KMS-11 (cell line): Measurements from ENCODE around the gene LTBP3.
"Not testable (repeated sequence)": the region's sequence is repeated elsewhere in the genome, so short reads cannot be mapped to it uniquely, and the experiment has no call there.

Experiments
- H2AFZ ChIP-seq: fragments of 200-600 bp; sonication (generic); 2 replicates; pipeline ENCODE4 v1.6.1; 2016; ENCODE audit warnings: antibody characterized with exemption, mixed run types, low read depth
- H3K27ac ChIP-seq: fragments of 200-600 bp; sonication (generic); 2 replicates; pipeline ENCODE4 v1.6.1; 2016; ENCODE audit warnings: mild to moderate bottlenecking, mixed run types
- H3K27me3 ChIP-seq: fragments of 200-600 bp; sonication (generic); 2 replicates; pipeline ENCODE4 v1.6.1; 2017; ENCODE audit warnings: mild to moderate bottlenecking, low read depth, mixed run types, moderate library complexity; ENCODE audit not compliant: insufficient read depth
- H3K36me3 ChIP-seq: fragments of 200-600 bp; sonication (generic); 2 replicates; pipeline ENCODE4 v1.6.1; 2017; ENCODE audit warnings: mild to moderate bottlenecking, mixed run types; ENCODE audit not compliant: insufficient read depth
- H3K4me1 ChIP-seq: fragments of 200-600 bp; sonication (generic); 2 replicates; pipeline ENCODE4 v1.6.1; 2016; ENCODE audit warnings: mild to moderate bottlenecking, low read depth, mixed run types; ENCODE audit not compliant: poor library complexity, severe bottlenecking
- H3K4me2 ChIP-seq: fragments of 200-600 bp; sonication (generic); 2 replicates; pipeline ENCODE4 v1.7.0; 2016; ENCODE audit warnings: mild to moderate bottlenecking, mixed run types
- H3K4me3 ChIP-seq: fragments of 200-600 bp; sonication (generic); IDR thresholded peaks from 2 replicates; pipeline ENCODE4 v1.6.1; 2017; ENCODE audit warnings: low read depth, low read length, mixed read lengths; ENCODE audit not compliant: insufficient read depth
- H3K79me2 ChIP-seq: fragments of 200-600 bp; sonication (generic); 2 replicates; pipeline ENCODE4 v1.6.1; 2016; ENCODE audit warnings: low read depth, mixed run types; ENCODE audit not compliant: insufficient read depth
- H3K9ac ChIP-seq: fragments of 200-600 bp; sonication (generic); 2 replicates; pipeline ENCODE4 v1.6.1; 2016; ENCODE audit warnings: mild to moderate bottlenecking, mixed run types
- H4K20me1 ChIP-seq: fragments of 200-600 bp; sonication (generic); 2 replicates; pipeline ENCODE4 v1.6.1; 2016; ENCODE audit warnings: mild to moderate bottlenecking, mixed run types; ENCODE audit not compliant: insufficient read depth
- TF ChIP-seq, protein P1 (sequence below): fragments of 200-600 bp; sonication (generic); conservative IDR thresholded peaks from 2 replicates; pipeline ENCODE4 v1.6.1; 2017; ENCODE audit warnings: low read depth, mild to moderate bottlenecking, antibody characterized with exemption, low read length, moderate library complexity, mixed read lengths

LTBP3 gene

DNA sequence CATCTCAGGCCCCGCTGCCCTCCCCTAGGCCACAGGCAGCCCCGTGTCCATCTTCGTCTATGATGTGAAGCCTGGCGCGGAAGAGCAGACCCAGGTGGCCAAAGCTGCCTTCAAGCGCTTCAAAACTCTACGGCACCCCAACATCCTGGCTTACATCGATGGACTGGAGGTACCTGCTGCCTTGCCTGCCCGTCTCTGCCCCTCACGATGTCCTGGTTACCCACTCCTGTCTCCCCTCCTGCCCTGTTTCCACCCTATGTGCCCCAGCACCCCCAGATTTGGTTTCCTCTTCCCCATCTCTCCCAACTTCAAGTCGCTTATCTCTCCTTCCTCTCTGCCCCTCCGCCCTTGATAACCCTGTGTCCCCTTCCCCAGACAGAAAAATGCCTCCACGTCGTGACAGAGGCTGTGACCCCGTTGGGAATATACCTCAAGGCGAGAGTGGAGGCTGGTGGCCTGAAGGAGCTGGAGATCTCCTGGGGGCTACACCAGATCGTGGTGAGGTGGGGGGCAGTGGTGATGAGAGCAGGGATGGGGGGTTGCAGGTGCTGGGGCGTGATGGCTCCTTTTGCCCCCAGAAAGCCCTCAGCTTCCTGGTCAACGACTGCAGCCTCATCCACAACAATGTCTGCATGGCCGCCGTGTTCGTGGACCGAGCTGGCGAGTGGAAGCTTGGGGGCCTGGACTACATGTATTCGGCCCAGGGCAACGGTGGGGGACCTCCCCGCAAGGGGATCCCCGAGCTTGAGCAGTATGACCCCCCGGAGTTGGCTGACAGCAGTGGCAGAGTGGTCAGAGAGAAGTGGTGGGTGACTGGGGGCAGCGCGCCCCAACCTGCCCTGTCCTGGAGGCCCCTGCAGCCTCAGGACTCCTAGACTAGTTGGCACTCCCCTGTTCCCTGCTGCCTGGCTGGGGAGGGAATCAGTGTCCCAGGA, 32.3 kb downstream of the LTBP3 start:
- Histone ChIP-seq H3K4me1 (peaks cover 4% of the 10 kb centered on the region), H3K36me3 (no peaks in the 10 kb centered on the region; the same call in 1 of the 2 replicates), H3K79me2 (peaks cover 16% of the 10 kb centered on the region; the same call in 1 of the 2 replicates), H3K27me3 (peaks cover 4% of the 10 kb centered on the region; the same call in 1 of the 2 replicates), H4K20me1 (no peaks in the 10 kb centered on the region), H3K9ac (peak overlapping the region; percentile 75), H2AFZ (peak overlapping the region; percentile 71; the same call in 1 of the 2 replicates), H3K4me2 (peak overlapping the region; percentile 92), H3K27ac (peak overlapping the region; percentile 33; the same call in 1 of the 2 replicates), H3K4me3 (no peak overlapping the region)
- TF ChIP-seq, protein P1, sequence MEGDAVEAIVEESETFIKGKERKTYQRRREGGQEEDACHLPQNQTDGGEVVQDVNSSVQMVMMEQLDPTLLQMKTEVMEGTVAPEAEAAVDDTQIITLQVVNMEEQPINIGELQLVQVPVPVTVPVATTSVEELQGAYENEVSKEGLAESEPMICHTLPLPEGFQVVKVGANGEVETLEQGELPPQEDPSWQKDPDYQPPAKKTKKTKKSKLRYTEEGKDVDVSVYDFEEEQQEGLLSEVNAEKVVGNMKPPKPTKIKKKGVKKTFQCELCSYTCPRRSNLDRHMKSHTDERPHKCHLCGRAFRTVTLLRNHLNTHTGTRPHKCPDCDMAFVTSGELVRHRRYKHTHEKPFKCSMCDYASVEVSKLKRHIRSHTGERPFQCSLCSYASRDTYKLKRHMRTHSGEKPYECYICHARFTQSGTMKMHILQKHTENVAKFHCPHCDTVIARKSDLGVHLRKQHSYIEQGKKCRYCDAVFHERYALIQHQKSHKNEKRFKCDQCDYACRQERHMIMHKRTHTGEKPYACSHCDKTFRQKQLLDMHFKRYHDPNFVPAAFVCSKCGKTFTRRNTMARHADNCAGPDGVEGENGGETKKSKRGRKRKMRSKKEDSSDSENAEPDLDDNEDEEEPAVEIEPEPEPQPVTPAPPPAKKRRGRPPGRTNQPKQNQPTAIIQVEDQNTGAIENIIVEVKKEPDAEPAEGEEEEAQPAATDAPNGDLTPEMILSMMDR = no peak

DNA sequence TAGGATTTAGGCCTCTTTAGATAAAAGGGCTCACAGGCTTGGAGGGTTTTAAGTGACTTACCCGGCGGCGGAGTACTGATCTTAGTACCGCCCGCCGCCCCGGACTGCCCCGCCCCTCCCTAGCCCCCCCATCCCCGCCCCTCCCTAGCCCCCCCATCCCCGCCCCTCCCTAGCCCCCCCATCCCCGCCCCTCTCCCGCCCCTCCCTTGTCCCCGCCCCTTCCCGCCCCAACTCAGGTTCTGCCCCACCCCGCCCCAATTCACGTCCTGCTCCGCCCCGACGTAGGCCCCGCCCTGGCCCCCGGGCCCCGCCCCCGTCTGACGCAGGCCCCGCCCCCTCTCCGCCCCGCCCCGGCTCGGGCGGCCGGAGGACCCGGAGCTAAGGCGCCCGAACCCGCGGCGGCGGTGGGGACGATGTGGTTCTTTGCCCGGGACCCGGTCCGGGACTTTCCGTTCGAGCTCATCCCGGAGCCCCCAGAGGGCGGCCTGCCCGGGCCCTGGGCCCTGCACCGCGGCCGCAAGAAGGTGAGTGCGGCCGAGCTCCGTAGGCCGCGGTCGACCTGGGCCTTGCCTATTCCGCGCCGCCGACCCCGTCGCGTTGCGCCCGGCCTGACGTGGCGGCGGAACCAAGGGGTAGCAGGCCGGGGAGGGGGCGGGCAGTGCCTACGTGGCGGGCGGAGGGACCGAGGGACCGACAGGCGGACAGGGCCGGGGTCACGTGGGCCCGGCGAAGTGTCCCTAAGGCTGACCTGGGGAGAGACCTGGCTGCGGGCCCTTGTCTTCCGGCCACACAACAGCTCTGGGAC, 33.2 kb downstream of the LTBP3 start, which contains the start of gene SCYL1:
Gene SCYL1 (plus strand): TSS at position 343 of the 805 bp plus-strand sequence. CDS start 71 bp downstream, at position 414.
- peaks cover 4% of the 10 kb centered on the region for H3K4me1 ChIP-seq

DNA sequence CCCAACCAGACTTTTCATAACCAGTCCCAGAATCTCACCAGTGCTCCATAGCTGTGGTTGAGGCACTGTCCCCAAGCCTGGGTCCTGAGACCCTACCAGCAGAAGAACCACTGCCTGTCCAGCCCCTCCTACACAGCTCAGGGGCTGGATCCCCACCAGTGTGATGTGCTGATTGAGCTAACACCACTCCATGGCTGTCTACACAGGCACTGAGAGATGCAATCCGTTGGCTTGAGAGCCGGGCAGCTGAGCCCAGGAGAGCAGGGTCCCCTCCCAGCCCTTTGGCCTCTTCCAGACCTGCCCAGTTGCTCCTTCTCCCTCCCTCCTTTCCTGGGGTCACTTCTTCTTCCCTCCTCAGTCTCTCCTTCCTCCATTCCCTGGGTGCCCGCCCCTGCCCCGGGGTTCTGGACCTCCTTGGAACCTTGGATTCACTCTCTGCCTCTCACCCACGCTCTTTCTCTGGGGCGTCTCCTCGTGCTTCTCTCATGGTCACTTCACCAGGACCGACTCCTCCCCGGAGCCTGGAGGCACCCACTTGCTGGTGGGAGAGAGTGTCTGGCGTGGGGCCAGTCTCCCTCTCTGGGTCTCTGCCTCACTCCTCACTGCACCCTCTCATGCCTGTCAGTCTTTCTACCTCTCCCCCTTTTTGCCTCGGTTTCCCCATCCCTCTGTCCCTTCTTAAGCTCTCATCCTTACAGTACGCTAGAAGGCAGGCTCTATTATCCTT, 34.0 kb downstream of the LTBP3 start:
- Histone ChIP-seq H3K9ac (no peak overlapping the region), H2AFZ (peak overlapping the region; percentile 20; the same call in 1 of the 2 replicates)

More for the DNA sequence above, 33.2 kb downstream of the LTBP3 start, which contains the start of gene SCYL1:
- Histone ChIP-seq H3K9ac (peak within 1 kb of the TSS; percentile 75), H3K27ac (peak within 1 kb of the TSS; percentile 33; the same call in 1 of the 2 replicates), H3K27me3 (peaks cover 4% of the 10 kb centered on the region; the same call in 1 of the 2 replicates), H3K36me3 (no peaks in the 10 kb centered on the region; the same call in 1 of the 2 replicates), H3K79me2 (peaks cover 16% of the 10 kb centered on the region; the same call in 1 of the 2 replicates), H3K4me3 (no peak within 1 kb of the TSS), H4K20me1 (no peaks in the 10 kb centered on the region), H3K4me2 (peak within 1 kb of the TSS; percentile 92), H2AFZ (peak within 1 kb of the TSS; percentile 71)
- TF ChIP-seq, protein P1 = no peak

DNA sequence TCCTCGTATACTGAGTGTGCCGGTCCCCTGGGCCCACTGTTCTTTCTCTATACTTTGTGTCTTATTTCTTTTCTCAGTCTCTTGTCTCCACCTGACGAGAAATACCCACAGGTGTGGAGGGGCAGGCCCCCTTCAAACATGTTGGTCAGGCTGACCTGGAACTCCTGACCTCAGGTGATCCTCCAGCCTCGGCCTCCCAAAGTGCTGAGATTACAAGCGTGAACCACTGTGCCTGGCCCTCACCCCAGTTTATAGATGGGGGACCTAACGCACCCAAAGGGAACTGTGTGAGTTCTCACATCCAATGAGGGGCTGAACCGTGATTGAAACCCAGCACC, 34.6 kb downstream of the LTBP3 start:
- not testable (repeated sequence) for H3K4me2 ChIP-seq, H3K4me3 ChIP-seq, H3K9ac ChIP-seq, H3K4me1 ChIP-seq, H4K20me1 ChIP-seq, H2AFZ ChIP-seq, H3K27me3 ChIP-seq, H3K36me3 ChIP-seq, H3K27ac ChIP-seq
- peaks cover 16% of the 10 kb centered on the region; the same call in 1 of the 2 replicates for H3K79me2 ChIP-seq

More for the DNA sequence above, 34.0 kb downstream of the LTBP3 start:
- TF ChIP-seq, protein P1 = no peak
- Histone ChIP-seq H3K27me3 (peaks cover 4% of the 10 kb centered on the region; the same call in 1 of the 2 replicates), H3K36me3 (no peaks in the 10 kb centered on the region; the same call in 1 of the 2 replicates), H3K4me2 (peak overlapping the region; percentile 60), H3K4me1 (peaks cover 4% of the 10 kb centered on the region), H4K20me1 (no peaks in the 10 kb centered on the region), H3K4me3 (no peak overlapping the region), H3K79me2 (peaks cover 16% of the 10 kb centered on the region; the same call in 1 of the 2 replicates), H3K27ac (no peak overlapping the region)

DNA sequence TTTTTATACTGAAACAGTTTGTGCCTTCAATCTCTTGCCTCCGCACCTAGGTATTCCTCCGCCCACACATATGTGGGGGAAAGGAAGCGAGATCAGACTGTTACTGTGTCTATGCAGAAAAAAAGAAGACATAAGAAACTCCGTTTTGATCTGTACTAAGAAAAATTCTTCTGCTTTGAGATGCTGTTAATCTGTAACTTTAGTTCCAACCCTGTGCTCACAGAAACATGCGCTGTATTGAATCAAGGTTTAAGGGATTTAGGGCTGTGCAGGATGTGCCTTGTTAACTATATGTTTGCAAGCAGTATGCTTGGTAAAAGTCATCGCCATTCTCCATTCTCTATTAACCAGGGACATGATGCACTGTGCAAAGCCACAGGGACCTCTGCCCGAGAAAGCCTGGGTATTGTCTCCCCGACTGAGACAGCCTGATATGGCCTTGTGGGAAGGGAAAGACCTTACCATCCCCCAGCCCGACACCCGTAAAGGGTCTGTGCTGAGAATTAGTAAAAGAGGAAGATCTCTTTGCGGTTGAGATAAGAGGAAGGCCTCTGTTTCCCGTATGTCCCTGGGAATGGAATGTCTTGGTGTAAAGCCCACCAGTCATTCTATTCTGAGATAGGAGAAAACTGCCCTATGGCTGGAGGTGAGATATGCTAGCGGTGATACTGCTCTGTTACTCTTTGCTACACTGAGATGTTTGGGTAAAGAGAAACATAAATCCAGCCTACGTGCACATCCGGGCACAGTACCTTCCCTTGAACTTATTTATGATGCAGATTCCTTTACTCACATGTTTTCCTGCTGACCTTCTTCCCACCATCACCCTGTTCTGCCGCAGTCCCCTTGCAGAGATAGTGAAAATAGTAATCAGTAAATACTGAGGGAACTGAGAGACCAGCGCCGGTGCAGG, 35.2 kb downstream of the LTBP3 start:
- H2AFZ ChIP-seq, H3K4me2 ChIP-seq, H3K27ac ChIP-seq, H3K9ac ChIP-seq, H3K4me1 ChIP-seq, H4K20me1 ChIP-seq, H3K27me3 ChIP-seq, H3K36me3 ChIP-seq, H3K4me3 ChIP-seq: not testable (repeated sequence)
- peaks cover 16% of the 10 kb centered on the region; the same call in 1 of the 2 replicates for H3K79me2 ChIP-seq

DNA sequence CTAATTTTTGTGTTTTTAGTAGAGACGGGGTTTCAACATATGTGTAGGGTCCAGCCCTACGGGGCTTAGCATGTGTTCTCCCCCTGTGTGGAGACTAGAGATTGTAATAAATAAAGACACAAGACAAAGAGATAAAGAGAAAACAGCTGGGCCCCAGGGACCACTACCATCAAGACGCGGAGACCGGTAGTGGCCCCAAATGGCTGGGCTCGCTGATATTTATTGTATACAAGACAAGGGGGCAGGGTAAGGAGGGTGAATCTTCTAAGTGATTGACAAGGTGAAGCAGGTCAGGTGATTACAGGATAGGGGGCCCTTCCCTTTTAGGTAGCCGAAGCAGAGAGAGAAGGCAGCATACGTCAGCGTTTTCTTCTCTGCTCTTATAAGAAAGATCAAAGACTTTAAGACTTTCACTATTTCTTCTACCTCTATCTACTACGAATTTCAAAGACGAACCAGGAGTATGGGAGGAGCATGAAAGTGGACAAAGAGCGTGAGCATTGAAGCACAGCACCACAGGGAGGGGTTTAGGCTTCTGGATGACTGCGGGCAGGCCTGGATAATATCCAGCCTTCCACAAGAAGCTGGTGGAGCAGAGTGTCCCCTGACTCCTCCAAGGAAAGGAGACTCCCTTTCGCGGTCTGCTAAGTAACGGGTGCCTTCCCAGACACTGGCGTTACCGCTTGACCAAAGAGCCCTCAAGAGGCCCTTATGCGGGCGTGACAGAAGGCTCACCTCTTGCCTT, 36.2 kb downstream of the LTBP3 start:
- not testable (repeated sequence) for H3K4me2 ChIP-seq, H3K4me3 ChIP-seq, H4K20me1 ChIP-seq, H3K9ac ChIP-seq, H2AFZ ChIP-seq, H3K27ac ChIP-seq, H3K36me3 ChIP-seq, H3K27me3 ChIP-seq, H3K4me1 ChIP-seq
- H3K79me2 ChIP-seq = peaks cover 16% of the 10 kb centered on the region; the same call in 1 of the 2 replicates
